Vagina (tissue), 2 donors: ENCODE data around the gene PDIA6.

Source experiments
- POLR2A ChIP-seq, 2 donors: fragments of 450-650 bp; IDR thresholded peaks; one replicate each; pipeline ENCODE4 v1.6.1; 2017; ENCODE audit warnings: antibody characterized with exemption in 2 of 2, mild to moderate bottlenecking in 2 of 2, moderate library complexity in 2 of 2
- TF ChIP-seq, protein P1 (sequence below), 3 experiments: fragments of 450-650 bp in 2 of 3; fragments of 200-600 bp in 1 of 3; sonication (generic) in 1 of 3; IDR thresholded peaks; one replicate each; pipeline ENCODE4 v1.5.1; 2017 to 2019; ENCODE audit warnings: antibody characterized with exemption in 3 of 3, mild to moderate bottlenecking in 2 of 3, moderate library complexity in 2 of 3

DNA sequence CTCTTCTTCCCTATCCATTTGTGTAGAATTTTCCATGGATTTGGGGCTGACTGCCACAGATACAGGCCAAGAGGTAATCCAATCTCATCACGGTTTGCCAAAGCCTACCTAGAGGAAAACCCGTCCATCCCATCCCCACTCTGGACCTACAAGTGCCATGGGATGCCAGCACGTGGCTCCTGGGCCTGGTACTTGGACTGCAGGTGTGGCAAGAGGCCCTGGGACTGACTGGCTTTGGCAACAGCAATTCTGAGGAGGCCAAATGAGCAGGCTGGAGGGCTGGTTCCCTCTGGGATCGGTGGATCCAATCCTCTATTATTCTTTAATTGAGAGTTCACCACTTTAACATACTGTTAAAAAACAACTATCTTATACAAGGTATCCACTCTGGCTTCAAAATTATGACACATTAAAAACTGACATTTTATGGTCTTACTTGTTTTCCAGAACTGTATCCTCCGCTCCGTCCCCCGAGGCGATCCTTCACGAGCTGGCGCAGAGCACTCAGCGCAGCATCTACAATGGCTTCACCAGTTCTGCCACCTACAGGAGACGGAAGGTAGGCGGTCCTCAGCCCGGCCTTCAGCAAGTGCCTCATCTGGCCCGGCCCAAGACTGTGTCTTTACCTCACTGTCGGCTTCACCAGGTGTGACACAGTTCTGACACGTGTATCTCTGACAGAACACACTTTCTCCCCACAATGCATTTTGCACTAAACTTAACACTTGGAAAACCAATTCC lies 19.8 kb downstream of the PDIA6 start:
- TF ChIP-seq POLR2A (IDR thresholded peaks at IDR 0.05): no peak
- TF ChIP-seq, protein P1, sequence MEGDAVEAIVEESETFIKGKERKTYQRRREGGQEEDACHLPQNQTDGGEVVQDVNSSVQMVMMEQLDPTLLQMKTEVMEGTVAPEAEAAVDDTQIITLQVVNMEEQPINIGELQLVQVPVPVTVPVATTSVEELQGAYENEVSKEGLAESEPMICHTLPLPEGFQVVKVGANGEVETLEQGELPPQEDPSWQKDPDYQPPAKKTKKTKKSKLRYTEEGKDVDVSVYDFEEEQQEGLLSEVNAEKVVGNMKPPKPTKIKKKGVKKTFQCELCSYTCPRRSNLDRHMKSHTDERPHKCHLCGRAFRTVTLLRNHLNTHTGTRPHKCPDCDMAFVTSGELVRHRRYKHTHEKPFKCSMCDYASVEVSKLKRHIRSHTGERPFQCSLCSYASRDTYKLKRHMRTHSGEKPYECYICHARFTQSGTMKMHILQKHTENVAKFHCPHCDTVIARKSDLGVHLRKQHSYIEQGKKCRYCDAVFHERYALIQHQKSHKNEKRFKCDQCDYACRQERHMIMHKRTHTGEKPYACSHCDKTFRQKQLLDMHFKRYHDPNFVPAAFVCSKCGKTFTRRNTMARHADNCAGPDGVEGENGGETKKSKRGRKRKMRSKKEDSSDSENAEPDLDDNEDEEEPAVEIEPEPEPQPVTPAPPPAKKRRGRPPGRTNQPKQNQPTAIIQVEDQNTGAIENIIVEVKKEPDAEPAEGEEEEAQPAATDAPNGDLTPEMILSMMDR (IDR thresholded peaks at IDR 0.05): no peak
